SK-N-SH treated with all-trans-retinoic acid at 6 μM for 48 hours (cell line): ENCODE measurements around the gene DPPA4.

Experiments
- ZFP30 ChIP-seq: fragments of 450-650 bp; formaldehyde crosslinking; IDR thresholded peaks from 2 replicates; pipeline ENCODE4 v1.5.0; 2022; ENCODE audit warnings: mild to moderate bottlenecking, moderate library complexity
- TF ChIP-seq, protein P1 (sequence below): fragments of 250-450 bp; sonication (Bioruptor Pico); IDR thresholded peaks from 2 replicates; pipeline ENCODE4 v1.8.0; 2020; ENCODE audit warnings: mild to moderate bottlenecking, moderate library complexity, borderline replicate concordance

DNA sequence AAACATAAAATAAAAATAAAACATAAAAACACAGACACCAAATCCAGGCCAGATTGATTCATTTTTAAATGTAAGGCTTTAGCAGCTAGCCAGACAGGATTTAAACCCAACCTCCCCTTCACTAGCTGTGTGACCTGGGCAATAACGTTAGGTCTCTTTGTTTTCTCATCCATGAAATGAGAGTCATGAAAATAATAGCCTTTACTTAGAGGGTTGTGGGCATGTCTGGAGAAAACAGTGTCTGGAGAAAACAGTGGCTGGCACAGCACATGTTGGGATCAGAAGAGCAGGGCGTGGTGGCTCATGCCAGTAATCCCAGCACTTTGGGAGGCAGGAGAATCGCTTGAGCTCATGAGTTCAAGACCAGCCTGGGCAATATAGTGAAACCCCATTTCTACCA lies 1.9 kb upstream of the DPPA4 start:
- TF ChIP-seq ZFP30: no peak
- TF ChIP-seq, protein P1, sequence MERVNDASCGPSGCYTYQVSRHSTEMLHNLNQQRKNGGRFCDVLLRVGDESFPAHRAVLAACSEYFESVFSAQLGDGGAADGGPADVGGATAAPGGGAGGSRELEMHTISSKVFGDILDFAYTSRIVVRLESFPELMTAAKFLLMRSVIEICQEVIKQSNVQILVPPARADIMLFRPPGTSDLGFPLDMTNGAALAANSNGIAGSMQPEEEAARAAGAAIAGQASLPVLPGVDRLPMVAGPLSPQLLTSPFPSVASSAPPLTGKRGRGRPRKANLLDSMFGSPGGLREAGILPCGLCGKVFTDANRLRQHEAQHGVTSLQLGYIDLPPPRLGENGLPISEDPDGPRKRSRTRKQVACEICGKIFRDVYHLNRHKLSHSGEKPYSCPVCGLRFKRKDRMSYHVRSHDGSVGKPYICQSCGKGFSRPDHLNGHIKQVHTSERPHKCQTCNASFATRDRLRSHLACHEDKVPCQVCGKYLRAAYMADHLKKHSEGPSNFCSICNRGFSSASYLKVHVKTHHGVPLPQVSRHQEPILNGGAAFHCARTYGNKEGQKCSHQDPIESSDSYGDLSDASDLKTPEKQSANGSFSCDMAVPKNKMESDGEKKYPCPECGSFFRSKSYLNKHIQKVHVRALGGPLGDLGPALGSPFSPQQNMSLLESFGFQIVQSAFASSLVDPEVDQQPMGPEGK (CRISPR knock-in tag): no peak
